Calu3 (cell line): ENCODE results near the gene CPAMD8. TPM values are rescaled to one million over a fixed set of nuclear protein-coding genes. Genes with fewer than 3 reads are reported as not detected.

Experiments
- BruUV-seq: library from RNA; stranded (reverse); fragments of 400-500 nt; replicated peaks from 2 replicates; lab custom pipeline; 2021; lab: Mats Ljungman, UMichigan
- CTCF ChIA-PET: fragments of 300-600 bp; sonication (Branson Sonifier 250); formaldehyde crosslinking; loops from one replicate; lab custom pipeline; 2022; ENCODE audit warnings: antibody characterized with exemption; lab: Charles Lee
- DNase-seq: peaks from one replicate; pipeline ENCODE4 v3.0.0; 2022
- H3K27ac Mint-ChIP-seq: one replicate; pipeline ENCODE4 v1.8.0; 2022; ENCODE audit warnings: mixed read lengths; ENCODE audit not compliant: unreplicated experiment
- H3K27me3 Mint-ChIP-seq: one replicate; pipeline ENCODE4 v1.8.0; 2022; ENCODE audit warnings: mixed read lengths; ENCODE audit not compliant: unreplicated experiment
- H3K36me3 Mint-ChIP-seq: one replicate; pipeline ENCODE4 v1.8.0; 2022; ENCODE audit warnings: mild to moderate bottlenecking, moderate library complexity, mixed read lengths; ENCODE audit not compliant: insufficient read depth, unreplicated experiment
- H3K4me1 Mint-ChIP-seq: one replicate; pipeline ENCODE4 v1.8.0; 2022; ENCODE audit warnings: mild to moderate bottlenecking, low read depth, mixed read lengths; ENCODE audit not compliant: unreplicated experiment
- H3K4me3 Mint-ChIP-seq: one replicate; pipeline ENCODE4 v1.8.0; 2022; ENCODE audit warnings: mild to moderate bottlenecking, low read depth, moderate library complexity, mixed read lengths; ENCODE audit not compliant: unreplicated experiment
- H3K9me3 Mint-ChIP-seq: one replicate; pipeline ENCODE4 v1.8.0; 2022; ENCODE audit warnings: low read depth, mixed read lengths; ENCODE audit not compliant: unreplicated experiment
- intact Hi-C: fragments of 100-400 bp; cut with micrococcal nuclease; formaldehyde crosslinking; loops from one replicate; pipeline ENCODE4 v1.10.0; 2022; ENCODE audit not compliant: unreplicated experiment
- total RNA-seq: library from RNA; stranded (reverse); gene quantifications from 2 replicates; pipeline ENCODE4 v1.2.3, GENCODE V29; 2022
- TF ChIP-seq, protein P1 (sequence below): fragments of 200-600 bp; IDR thresholded peaks from one replicate; pipeline ENCODE4 v1.8.0; 2022; ENCODE audit warnings: antibody characterized with exemption; ENCODE audit not compliant: unreplicated experiment

CPAMD8 gene
- total RNA-seq, 1 experiment from 2014 or later, result 5.8 TPM

DNA sequence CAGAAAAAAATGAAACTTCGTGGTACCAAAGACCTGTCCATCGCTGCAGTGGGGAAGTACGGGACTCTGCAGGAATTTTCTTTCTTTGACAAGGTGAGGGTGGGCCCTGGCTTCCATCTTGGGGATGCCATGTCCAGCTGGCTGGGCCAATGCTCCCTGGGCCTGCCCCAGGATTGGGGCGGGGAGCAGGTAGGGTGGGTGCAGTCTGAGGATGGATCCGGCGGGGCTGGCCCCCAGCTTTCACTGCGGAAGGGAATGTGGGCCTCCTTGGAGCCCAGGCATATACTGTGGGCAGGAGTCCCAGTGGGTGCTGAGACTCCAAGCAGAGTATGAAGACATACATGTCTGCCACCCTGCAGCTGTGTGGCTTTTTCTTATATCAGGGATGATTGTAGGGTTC lies 173.5 kb downstream of the CPAMD8 start:
- CTCF ChIA-PET, result no interaction called here
- DNase-seq, result no peak
- BruUV-seq, result no TSS peak
- Mint-ChIP-seq H3K36me3 (peaks cover 24% of the 10 kb centered on the region), H3K4me1 (no peaks in the 10 kb centered on the region), H3K27me3 (no peaks in the 10 kb centered on the region), H3K9me3 (no peaks in the 10 kb centered on the region), H3K4me3 (no peak overlapping the region), H3K27ac (no peak overlapping the region)
- TF ChIP-seq, protein P1, sequence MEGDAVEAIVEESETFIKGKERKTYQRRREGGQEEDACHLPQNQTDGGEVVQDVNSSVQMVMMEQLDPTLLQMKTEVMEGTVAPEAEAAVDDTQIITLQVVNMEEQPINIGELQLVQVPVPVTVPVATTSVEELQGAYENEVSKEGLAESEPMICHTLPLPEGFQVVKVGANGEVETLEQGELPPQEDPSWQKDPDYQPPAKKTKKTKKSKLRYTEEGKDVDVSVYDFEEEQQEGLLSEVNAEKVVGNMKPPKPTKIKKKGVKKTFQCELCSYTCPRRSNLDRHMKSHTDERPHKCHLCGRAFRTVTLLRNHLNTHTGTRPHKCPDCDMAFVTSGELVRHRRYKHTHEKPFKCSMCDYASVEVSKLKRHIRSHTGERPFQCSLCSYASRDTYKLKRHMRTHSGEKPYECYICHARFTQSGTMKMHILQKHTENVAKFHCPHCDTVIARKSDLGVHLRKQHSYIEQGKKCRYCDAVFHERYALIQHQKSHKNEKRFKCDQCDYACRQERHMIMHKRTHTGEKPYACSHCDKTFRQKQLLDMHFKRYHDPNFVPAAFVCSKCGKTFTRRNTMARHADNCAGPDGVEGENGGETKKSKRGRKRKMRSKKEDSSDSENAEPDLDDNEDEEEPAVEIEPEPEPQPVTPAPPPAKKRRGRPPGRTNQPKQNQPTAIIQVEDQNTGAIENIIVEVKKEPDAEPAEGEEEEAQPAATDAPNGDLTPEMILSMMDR, result no peak
- intact Hi-C loops, result no loop called here

DNA sequence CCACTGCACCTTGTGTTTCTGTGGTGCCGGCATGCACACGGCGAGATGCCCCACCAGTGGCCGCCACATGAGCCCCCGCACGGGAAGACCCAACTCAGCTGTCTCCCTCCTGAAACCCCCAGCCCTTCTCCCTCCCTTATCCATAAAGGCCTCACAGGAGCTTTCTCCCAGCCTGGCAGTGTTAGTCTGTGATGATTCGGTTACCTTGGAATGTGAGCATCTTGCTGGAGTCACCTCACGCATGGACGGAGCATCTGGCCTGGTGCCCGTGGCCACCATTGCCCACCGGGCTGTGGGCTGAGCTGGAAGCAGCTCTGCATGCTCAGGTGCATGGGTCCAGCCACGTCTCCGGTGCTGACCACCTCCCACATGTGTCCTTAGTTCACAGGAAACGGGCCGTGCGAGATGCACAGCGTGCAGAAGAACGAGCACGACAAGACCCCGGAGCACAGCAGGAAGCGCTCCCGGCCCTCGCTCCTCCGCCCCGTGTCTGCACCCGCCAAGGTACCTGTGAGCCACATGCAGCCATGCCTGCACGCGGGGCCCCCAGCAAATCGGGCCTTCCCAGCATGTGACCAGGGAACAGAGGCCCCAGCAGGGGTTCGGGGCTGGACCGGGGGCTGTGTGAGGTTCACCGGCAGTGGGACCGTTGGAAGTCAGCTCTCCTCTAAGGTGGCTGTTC lies 175.4 kb downstream of the CPAMD8 start:
- Mint-ChIP-seq H3K36me3 (peaks cover 39% of the 10 kb centered on the region), H3K27ac (no peak overlapping the region)

DNA sequence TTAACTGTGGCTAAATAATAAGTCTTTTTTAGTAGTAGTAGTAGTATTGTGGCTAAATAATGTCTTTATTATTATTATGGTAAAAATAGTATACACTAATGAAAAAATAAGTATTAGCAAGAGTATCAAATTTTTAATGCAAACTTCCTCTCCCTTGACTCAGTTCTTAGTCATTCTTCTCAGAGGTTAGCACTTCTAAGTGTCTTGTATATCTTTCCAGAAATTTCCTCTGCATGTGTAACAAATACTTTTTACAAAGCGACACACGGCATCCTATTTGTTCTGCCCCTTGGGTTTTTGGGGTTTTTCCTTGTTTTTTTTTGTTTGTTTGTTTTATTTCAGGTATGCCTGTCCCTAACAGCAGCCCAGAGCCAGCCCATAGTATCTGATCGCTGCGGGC lies 176.5 kb downstream of the CPAMD8 start:
- intact Hi-C loops, result no loop called here
- H3K27ac Mint-ChIP-seq, result no peak overlapping the region
- no TSS peak for BruUV-seq
- H3K36me3 Mint-ChIP-seq, result peaks cover 38% of the 10 kb centered on the region
- TF ChIP-seq, protein P1, result no peak
- CTCF ChIA-PET, result no interaction called here
- DNase-seq, result no peak
- H3K4me3 Mint-ChIP-seq, result no peak overlapping the region
- H3K4me1 Mint-ChIP-seq, result no peaks in the 10 kb centered on the region
- H3K9me3 Mint-ChIP-seq, result no peaks in the 10 kb centered on the region
- H3K27me3 Mint-ChIP-seq, result no peaks in the 10 kb centered on the region

More for the DNA sequence above, 175.4 kb downstream of the CPAMD8 start:
- H3K27me3 Mint-ChIP-seq, result no peaks in the 10 kb centered on the region
- no peaks in the 10 kb centered on the region for H3K4me1 Mint-ChIP-seq
- TF ChIP-seq, protein P1, result no peak
- BruUV-seq, result no TSS peak
- H3K9me3 Mint-ChIP-seq, result no peaks in the 10 kb centered on the region
- DNase-seq, result no peak
- intact Hi-C loops, result no loop called here
- CTCF ChIA-PET, result no interaction called here
- no peak overlapping the region for H3K4me3 Mint-ChIP-seq

DNA sequence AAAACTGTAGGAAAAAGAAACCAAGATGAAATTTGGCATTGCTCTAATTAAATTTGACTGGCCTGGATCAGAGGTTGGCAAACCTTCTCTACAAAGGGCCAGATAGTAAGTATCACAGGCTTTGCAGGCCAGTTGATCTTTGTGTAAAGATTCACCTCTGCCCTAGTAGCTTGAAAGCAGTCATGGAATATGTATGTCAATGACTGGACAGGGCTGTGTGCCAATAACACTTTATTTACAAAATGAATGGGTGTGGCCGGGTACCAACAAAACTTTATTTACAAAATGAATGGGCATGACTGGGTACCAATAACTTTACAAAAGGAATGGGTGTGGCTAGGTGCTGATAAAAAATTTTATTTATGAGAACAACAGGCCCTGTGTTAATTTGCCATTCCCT lies 177.4 kb downstream of the CPAMD8 start:
- Mint-ChIP-seq H3K4me1 (no peaks in the 10 kb centered on the region), H3K4me3 (no peak overlapping the region), H3K27me3 (no peaks in the 10 kb centered on the region), H3K36me3 (peaks cover 38% of the 10 kb centered on the region), H3K27ac (no peak overlapping the region), H3K9me3 (no peaks in the 10 kb centered on the region)
- CTCF ChIA-PET, result interaction anchor here (0.6 kb wide), 1 partner anchor 28 kb away, joined by 8 read pairs; no protein-coding TSS in a partner anchor
- DNase-seq, result no peak
- intact Hi-C loops, result no loop called here
- BruUV-seq, result no TSS peak
- TF ChIP-seq, protein P1, result no peak
